OCI-LY1 (cell line): ENCODE results near the gene UBL3.

Experiments
- EZH2 ChIP-seq: fragments of 200-600 bp; sonication (generic), shearing (Covaris generic); IDR thresholded peaks from 2 replicates; pipeline ENCODE4 v1.8.0; 2017; ENCODE audit warnings: borderline replicate concordance, mixed run types, mild to moderate bottlenecking, antibody characterized with exemption, low read length, moderate library complexity, mixed read lengths
- TF ChIP-seq, protein P1 (sequence below): fragments of 200-600 bp; sonication (generic), shearing (Covaris generic); IDR thresholded peaks from 2 replicates; pipeline ENCODE4 v1.5.1; 2017; ENCODE audit warnings: mild to moderate bottlenecking, antibody characterized with exemption, low read length, moderate library complexity, mixed read lengths

- TF ChIP-seq, protein P1, sequence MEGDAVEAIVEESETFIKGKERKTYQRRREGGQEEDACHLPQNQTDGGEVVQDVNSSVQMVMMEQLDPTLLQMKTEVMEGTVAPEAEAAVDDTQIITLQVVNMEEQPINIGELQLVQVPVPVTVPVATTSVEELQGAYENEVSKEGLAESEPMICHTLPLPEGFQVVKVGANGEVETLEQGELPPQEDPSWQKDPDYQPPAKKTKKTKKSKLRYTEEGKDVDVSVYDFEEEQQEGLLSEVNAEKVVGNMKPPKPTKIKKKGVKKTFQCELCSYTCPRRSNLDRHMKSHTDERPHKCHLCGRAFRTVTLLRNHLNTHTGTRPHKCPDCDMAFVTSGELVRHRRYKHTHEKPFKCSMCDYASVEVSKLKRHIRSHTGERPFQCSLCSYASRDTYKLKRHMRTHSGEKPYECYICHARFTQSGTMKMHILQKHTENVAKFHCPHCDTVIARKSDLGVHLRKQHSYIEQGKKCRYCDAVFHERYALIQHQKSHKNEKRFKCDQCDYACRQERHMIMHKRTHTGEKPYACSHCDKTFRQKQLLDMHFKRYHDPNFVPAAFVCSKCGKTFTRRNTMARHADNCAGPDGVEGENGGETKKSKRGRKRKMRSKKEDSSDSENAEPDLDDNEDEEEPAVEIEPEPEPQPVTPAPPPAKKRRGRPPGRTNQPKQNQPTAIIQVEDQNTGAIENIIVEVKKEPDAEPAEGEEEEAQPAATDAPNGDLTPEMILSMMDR = no peak
- TF ChIP-seq EZH2 = no peak
These were observed 46.7 kb upstream of the UBL3 start for GRCh38 chr13:29897102-29897501.
